ENCODE data around the gene PAM16.
"Not testable (repeated sequence)": the region's sequence is repeated elsewhere in the genome, so short reads cannot be mapped to it uniquely, and the experiment has no call there.

The PAM16 gene

DNA sequence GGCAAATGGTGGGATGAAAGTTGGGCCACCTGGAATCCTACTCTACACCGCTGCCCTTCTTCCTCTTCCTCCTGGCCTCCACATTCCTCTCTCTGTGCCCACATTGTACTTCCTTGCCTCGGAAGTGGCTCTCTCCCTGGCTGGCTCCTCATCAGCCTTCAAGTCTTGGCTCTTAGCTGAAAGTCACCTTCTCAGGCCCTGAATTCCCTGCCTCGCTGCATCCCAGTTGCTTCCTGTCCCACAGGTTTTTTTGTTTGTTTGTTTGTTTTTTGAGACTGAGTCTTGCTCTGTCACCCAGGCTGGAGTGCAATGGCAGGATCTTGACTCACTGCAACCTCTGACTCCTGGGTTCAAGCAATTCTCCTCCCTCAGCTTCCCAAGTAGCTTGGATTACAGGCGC, 2.6 kb upstream of the PAM16 start:
- no peak for DNase-seq (ENCODE audit: low read depth in 2 of 2)

DNA sequence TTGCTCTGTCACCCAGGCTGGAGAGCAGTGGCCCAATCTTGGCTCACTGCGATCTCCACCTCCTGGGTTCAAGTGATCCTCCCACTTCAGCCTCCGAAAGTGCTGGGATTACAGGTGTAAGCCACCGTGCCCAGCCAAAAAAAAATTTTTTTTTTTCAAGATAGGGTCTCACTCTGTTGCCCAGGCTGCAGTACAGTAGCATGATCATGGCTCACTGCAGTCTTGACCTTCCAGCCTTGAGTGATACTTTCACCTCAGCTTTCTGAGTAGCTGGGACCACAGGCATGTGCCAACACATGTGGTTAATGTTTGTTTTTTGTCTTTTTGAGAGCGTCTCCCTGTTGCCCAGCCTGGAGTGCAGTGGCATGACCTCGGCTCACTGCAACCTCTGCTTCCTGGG, 1.7 kb upstream of the PAM16 start:
- no peak for DNase-seq (ENCODE audit: low read depth in 2 of 2)

DNA sequence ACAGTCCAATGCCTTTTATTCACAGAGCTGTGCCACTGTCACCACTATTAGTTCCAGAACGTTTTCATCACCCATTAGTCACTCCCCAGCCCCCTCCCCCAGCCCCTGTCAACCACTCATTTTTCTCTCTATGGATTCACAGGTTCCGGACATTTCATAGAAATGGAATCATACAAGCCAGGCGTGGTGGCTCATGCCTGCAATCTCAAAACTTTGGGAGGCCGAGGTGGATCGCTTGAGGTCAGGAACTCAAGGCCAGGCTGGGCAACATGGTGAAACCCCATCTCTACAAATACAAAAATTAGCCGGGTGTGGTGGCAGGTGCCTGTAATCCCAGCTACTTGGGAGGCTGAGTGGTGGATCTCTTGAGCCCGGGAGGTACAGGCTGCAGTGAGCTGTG, 759 bp upstream of the PAM16 start:
- no peak for DNase-seq (ENCODE audit: low read depth in 2 of 2)

DNA sequence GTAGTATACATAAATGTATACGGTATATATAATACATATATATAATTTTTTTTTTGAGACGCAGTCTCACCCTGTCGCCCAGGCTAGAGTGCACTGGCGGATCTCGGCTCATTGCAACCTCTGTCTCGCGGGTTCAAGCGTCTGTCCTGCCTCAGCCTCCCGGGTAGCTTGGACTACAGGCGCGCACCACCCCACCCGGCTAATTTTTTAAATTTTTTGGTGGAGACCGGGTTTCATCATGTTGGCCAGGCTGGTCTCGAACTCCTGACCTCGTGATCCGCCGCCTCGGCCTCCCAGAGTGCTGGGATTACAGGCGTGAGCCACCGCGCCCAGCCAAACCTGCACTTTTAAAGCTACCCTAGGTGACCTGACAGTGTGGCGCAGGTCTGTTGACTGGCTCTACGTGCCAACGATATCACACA, 745 bp downstream of the PAM16 start:
- no peak for DNase-seq (ENCODE audit: low read depth in 2 of 2)

DNA sequence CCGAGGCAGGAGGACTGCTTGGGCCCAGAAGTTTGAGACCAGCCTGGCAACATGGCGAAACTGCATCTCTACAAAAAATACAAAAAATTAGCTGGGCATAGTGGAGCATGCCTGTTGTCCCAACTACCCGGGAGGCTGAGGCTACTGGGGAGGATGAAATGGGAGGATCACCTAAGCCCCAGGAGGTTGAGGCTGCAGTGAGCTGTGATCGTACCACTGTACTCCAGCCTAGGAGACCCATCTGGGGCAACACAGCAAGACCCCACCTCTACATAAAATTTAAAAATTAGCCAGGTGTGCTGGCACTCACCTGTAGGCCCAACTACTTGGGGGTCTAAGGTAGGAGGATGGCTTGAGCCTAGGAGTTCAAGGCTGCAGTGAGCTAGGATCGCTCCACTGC, 1.8 kb downstream of the PAM16 start:
- DNase-seq (ENCODE audit: low read depth in 2 of 2): no peak

DNA sequence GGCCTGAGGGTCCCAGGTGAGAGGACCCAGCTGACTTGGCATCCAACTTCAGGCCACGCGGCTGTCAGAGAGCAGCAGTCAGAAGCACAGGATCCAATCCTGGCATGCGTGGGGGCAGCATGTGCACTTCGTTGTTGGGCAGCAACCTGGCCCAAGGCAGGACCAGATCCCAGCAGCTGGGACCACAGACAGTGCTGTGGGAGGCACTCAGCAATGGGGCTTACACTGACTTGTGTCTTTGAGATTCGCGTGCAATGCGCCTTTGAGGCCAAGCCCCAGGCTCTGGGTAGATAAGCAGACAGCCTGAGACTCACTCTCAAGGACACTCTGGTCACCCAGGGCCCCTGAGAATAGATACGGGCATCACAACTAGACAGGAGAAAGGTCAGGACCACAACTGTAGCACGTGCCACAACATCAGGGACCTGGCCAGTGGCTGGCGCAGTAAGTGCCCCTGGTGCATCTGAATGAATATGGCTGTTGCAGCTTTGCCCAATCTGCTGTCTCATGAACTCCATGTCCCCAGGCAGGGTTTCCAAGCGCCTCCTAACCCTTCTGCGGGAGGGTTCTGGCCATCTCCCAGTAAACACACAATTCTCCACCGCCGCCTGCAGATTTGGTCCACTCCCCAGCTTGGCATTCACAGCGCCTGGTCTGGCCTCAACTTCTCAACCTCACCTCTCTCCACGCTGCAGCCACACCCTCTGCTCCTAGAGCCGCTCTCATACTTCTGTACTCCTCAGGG, 3.2 kb downstream of the PAM16 start:
- DNase-seq (ENCODE audit: low read depth in 2 of 2): no peak

DNA sequence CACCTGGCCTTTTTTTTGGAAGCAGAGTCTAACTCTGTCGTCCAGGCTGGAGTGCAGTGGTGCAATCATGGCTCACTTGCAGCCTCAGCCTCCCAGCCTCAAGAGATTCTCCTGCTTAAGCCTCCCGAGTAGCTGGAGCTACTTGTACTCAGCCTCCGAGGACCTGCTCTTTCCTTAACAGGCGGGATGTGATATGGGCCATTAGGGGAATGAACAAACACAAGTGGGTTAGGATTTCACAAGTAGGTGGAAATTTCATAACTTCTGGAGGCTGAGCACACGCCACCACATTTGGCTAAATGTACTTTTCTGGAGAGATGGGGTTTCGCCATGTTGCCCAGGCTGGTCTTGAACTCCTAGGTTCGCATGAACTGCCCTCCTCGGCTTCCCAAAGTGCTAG, 4.1 kb downstream of the PAM16 start:
- no peak for DNase-seq (ENCODE audit: low read depth in 2 of 2)

DNA sequence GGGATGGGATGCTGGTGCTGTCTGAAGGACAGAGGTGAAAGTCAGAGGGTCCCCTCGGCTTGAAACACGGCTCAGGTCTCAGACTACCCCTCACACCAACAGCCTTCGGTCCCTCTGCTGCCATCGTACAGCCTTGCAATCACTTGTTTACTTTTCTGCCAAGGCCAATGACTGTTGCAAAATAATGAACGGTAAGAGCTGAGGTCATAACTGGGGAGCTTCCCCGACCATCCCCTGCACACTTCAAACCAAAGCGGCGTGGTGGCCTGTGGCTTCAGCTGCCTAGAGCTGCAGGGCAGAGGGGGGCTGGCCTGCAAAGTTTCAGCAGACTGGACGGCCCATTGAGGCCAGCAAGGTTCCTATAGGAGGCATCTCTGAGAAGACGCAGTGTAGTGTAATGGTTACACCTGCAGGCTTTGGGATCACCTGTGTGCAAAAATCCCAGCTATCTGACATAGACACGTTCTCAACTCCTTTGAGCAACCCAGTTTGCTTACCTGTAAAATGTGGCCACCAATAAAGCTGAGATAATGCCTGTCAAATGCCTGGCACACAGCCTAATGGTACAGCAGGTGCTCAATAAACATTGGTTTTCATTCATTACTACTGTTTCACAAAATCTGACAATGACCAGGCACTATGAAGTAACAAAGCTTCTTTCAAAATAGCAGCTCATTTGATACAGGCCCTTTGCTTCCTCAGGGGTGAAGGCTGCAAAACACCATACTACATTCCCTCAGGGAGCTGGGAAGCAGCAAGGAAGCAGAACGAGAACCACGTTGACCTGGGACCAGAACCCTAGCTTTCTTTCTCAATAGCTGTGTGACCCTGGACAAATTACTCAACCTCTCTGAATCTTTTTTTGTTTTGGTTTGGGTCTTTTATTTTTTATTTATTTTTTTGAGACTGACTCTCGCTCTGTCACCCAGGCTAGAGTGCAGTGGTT, 5.0 kb downstream of the PAM16 start:
- no peak for DNase-seq (ENCODE audit: low read depth in 2 of 2)

DNA sequence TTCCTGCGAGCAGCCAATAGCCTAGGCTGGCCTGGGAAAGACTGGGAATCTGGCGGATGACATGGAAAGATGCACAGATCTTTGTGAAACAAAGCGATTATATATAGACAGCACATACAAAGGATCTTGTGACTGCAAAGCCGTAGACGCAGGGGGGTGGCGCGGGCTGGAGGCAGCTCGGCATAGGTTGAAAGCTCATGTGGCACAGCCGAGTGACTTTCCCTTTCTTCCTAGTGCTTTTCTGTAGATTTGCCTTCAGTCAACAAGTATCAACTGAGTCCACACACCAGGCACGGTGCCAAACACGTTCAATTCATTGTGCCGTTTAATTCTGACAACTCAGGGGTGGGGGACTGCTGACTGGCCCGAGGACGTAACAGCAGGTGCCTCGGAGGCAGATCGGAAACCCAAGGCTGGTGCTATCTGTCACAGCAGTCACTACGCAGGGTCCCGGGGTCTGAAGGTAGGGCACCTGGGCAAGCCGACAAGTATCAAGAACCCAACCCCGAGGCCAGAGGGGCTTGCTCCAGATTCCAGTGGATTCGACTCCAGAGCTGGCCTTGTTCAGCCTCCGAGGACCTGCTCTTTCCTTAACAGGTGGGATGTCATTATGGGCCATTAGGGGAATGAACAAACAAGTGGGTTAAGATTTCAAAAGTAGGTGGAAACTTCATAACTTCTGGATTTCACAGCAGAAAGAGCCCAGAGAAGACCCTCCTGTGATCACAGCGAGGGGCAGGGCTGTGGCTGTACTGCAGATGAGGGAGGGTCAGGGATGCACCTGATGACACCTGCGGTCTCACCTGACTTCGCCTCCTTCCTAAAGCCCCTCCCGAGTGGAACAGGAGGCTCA, 5.9 kb downstream of the PAM16 start:
- DNase-seq (ENCODE audit: low read depth in 2 of 2): no peak

DNA sequence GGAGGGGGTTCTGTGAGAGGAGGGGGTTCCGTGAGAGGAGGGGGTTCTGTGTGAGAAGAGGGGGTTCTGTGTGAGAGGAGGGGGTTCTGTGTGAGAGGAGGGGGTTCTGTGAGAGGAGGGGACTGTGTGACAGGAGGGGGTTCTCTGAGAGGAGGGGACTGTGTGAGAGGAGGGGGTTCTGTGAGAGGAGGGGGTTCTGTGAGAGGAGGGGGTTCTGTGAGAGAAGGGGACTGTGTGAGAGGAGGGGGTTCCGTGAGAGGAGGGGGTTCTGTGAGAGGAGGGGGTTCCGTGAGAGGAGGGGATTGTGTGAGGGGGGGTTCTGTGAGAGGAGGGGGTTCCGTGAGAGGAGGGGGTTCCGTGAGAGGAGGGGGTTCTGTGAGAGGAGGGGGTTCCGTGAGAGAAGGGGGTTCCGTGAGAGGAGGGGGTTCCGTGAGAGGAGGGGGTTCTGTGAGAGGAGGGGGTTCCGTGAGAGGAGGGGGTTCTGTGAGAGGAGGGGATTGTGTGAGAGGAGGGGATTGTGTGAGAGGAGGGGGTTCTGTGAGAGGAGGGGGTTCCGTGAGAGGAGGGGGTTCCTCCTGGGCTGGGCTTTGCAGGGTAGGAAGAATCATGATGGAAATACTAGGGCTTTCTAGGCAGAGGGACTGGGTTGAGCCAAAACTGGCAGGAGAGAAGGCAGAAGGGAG, 6.7 kb downstream of the PAM16 start:
- not testable (repeated sequence) for DNase-seq (ENCODE audit: low read depth in 2 of 2)

DNA sequence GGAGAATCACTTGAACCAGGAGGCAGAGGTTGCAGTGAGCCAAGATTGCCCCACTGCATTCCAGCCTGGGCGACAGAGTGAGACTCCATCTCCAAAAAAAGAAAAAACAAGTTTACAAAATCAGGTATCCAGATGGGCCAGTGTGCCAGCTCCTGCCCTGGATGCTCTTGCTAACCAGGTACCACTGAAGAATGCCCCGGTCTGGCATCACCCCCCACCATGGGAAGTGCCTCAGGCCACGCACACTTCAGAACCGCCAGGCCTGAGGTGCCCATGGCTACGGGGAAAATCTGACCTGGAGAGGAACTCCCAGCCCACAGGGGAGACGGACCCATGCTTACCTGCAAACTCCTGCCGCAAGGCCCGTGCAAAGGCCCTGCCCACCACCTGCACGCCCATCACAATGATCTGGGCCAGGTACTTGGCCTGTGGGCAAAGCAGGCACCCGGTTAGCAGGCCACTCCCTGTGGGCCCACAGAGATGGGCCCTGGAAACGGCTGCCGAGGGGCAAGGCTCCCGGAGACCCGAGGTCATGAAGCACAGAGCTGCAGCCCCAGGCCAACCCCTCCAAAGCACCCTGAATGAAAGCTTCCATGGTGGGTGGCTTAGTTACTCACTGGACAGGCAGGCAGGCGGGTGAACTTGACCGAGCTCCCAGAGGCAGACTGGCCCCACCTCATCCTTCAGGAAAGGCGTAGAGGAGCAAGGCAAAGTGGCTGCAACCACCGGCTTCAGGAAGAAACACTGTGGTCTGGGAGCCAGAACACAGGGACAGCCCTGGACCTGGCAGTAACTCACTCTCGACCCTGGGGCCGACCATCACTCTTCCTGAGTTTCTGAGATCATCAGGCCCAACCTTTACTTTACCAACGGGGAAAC, 8.0 kb downstream of the PAM16 start:
- DNase-seq (ENCODE audit: low read depth in 2 of 2): no peak

DNA sequence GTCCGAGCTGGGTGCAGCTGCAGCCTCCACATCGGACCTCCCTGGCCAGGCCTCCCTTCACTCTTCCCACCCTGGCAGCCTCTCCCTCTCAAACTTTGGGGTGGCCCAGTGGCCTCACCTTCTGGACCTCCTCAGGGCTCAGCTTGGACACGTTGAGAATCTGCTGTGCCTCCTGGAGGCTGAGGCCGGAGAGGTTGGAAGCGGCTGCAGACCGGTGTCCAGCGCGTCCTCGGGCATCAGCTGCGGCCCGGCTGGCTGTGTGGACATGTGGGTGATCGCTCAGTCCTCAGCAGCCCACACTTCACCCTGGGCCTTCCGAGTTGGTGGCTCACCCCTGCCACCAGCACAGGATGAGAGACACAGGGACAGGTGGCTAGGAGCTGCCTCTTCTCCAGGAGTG, 9.9 kb downstream of the PAM16 start:
- DNase-seq (ENCODE audit: low read depth in 2 of 2): no peak

DNA sequence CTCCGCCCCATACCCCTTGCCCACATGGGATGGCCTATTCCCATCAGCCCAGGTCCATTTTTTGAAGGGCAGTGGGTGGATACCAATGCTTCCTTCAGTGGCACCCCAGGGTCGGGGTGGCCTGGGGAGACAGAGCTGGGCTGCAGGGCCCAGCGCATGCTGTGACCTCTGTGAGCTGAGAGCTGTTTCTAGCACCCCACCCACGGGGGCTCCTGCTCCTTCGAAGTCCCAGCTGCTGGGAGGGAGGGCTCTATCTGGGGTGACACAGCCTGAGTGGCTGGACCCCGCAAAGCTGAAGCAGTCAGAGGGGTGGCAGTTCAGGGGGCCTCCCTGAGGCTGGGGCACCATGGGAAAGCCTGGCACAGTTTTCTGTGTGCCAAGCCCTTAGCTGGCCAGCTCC, 10.7 kb downstream of the PAM16 start:
- DNase-seq (ENCODE audit: low read depth in 2 of 2): no peak

DNA sequence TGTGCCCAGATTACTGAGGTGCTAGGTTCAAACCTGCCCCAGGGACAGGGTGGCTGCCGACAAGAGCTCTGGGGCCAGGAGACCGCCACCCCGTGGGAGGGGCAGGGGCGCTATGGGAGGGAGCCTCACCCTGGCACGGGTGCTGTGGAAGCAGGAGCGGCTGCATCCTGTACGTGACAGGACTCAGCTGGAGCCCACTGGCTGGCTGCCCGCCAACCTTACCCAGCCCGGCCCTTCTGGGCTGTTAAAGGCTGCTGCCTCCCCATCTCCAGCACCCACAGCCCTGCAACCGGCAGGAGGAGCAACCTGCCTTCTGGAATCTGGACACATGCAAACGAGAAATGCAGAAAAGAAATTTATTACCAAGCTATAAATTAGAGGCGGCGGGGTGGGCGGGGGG, 11.2 kb downstream of the PAM16 start:
- DNase-seq (ENCODE audit: low read depth in 2 of 2): no peak

DNA sequence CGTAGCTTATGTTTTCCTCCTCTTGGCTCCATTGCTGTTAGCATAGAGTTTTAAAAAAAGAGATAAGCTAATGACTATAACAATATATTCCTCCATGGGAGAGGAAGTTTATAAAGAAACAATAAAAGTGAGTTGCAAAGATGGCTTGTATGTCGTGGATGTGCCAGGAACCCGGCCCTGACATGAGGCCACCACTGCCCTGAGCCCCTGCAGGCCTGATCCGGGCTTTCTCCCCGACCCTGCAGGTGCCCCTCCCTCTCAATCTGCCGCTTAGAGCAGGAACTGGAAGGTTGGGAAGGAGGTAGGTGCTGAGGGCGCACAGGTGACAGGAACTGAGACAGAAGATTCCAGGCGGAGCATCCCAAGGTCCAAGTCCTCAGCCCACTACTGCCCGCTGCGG, 11.7 kb downstream of the PAM16 start:
- DNase-seq (ENCODE audit: low read depth in 2 of 2): no peak

DNA sequence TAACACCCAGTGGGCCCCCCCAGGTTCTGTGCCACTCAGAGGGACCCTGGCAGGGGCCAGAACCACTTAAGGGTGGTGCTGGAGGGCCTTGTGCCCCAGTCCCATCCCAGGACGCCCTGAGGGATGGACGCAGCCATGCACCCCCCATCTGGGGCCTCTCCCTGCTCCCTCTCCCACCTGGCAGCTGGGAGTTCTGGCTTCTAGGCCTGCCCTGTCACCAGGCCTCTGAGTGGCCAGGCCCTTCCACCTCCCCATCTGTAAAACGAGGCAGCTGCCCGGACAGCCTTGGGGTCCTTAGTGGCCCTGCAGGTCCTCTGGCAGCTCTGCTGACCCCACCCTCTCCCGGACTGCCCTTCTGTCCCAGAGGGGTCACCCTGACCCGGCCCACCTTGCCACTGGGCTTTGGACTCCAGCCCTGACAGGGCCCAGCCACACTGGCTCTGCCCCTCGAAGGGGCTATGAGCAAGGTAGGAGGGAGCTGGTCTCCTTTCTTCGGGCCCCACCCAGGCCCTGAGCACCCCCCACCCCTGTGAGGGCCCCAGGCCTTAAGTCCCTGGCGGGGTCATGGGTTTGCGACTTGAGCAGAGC, 12.3 kb downstream of the PAM16 start:
- no peak for DNase-seq (ENCODE audit: low read depth in 2 of 2)

DNA sequence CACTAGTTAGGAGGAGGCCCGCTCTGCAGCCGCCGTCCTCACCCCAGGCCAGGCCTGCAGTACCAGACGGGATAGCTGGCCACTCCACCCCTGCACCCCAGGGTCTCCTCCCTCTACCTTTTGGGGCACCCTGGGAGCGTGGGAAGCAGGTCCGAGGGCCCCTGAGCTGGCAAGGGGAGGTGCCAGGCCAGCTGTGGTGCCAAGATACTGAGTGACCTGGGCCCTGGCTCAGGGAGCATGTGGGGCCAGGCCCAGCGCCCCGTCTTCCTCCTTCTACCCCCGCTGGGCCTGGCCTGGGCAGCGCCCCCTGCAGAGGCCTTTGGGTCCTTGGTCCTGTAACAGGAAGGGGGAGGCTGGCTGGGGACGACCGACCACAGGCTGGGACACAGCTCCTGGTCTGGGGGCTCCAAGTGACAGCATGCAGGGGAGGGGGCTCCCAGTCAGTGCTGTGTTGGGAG, 13.0 kb downstream of the PAM16 start:
- no peak for DNase-seq (ENCODE audit: low read depth in 2 of 2)

DNA sequence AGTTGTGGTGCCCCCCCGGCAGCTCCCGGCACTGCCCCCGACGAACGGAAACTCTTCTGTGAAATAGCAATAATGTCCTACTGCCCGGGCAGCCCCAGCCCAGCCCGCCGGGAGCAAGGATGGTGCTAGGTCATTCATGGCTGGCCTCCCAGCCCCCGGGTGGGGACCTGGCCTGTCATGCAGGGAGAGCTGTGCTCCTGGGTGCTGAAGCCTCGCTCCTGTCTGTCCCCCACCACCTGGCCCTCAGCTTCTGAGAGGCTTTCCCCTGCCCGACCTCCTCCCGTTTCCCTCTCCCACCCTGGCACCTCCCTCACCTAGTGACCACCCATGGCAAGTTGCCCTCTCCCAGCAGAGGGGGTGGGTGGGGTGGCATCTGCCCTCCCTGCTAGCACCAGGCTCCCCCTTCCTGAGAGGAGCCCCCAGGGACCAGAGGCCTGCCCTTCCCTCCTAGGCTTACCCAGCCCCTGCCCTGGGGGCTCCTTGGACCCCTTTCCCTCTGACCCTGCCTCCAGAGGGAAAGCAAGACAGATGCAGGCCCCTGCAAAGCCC, 13.5 kb downstream of the PAM16 start:
- no peak for DNase-seq (ENCODE audit: low read depth in 2 of 2)

DNA sequence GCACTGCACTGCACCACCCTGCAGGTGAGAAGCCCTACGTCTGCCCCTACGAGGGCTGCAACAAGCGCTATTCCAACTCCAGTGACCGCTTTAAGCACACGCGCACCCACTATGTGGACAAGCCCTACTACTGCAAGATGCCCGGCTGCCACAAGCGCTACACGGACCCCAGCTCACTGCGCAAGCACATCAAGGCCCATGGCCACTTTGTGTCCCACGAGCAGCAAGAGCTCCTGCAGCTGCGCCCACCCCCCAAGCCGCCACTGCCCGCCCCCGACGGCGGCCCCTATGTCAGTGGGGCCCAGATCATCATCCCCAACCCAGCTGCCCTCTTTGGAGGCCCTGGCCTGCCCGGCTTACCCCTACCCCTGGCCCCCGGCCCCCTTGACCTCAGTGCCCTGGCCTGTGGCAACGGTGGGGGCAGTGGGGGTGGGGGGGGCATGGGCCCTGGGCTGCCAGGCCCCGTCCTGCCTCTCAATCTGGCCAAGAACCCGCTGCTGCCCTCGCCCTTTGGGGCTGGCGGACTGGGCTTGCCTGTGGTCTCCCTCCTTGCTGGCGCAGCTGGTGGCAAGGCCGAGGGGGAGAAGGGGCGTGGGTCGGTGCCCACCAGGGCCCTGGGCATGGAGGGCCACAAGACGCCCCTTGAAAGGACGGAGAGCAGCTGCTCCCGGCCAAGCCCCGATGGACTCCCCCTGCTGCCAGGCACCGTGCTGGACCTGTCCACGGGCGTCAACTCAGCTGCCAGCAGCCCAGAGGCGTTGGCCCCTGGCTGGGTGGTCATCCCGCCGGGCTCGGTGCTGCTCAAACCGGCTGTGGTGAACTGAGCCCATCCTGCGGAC, 14.2 kb downstream of the PAM16 start:
- no peak for DNase-seq (ENCODE audit: low read depth in 2 of 2)

Data from stimulated activated CD8-positive, alpha-beta memory T cell treated with anti-CD3 and anti-CD28 coated beads, Interleukin-7, amount 100 ng/mL, for 1 hour (primary cell).